C4-2B (cell line): Measurements from ENCODE around the gene RAB6D.

ENCODE experiments used
- ZFX ChIP-seq: fragments of 450-650 bp; IDR thresholded peaks from 2 replicates; pipeline ENCODE4 v1.6.1; 2017
- TF ChIP-seq, protein P1 (sequence below): fragments of 450-650 bp; conservative IDR thresholded peaks from 2 replicates; pipeline ENCODE4 v1.5.1; 2017; ENCODE audit warnings: mild to moderate bottlenecking

DNA sequence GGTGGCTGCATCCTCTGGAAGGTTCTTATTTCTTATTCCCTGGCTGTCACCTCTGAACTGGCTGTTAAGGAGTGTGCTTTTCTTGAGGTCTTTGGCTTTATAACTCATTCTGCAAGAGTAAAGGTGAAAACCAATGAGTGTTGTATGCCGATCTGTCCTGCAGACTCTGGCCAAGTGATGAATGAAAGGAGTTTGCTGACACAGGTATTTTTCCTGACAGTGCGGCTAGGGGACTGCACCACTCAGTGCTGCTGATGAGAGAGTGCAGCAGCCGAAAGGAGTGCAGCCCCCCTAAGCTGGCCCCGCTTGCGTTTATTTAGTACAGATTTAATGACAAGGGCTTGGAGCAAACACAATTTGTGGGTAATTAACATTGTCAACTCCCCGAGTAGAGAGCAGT is 41.8 kb downstream of the RAB6D start:
- TF ChIP-seq, protein P1, sequence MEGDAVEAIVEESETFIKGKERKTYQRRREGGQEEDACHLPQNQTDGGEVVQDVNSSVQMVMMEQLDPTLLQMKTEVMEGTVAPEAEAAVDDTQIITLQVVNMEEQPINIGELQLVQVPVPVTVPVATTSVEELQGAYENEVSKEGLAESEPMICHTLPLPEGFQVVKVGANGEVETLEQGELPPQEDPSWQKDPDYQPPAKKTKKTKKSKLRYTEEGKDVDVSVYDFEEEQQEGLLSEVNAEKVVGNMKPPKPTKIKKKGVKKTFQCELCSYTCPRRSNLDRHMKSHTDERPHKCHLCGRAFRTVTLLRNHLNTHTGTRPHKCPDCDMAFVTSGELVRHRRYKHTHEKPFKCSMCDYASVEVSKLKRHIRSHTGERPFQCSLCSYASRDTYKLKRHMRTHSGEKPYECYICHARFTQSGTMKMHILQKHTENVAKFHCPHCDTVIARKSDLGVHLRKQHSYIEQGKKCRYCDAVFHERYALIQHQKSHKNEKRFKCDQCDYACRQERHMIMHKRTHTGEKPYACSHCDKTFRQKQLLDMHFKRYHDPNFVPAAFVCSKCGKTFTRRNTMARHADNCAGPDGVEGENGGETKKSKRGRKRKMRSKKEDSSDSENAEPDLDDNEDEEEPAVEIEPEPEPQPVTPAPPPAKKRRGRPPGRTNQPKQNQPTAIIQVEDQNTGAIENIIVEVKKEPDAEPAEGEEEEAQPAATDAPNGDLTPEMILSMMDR = no peak
- TF ChIP-seq ZFX = no peak
